Measurements from ENCODE around the gene PPP5C. TPM values are rescaled to one million over a fixed set of nuclear protein-coding genes. Genes with fewer than 3 reads are reported as not detected.

The PPP5C gene
- polyA plus RNA-seq, 3 donors: 9.9 to 76.3 (median 12.6) TPM

DNA sequence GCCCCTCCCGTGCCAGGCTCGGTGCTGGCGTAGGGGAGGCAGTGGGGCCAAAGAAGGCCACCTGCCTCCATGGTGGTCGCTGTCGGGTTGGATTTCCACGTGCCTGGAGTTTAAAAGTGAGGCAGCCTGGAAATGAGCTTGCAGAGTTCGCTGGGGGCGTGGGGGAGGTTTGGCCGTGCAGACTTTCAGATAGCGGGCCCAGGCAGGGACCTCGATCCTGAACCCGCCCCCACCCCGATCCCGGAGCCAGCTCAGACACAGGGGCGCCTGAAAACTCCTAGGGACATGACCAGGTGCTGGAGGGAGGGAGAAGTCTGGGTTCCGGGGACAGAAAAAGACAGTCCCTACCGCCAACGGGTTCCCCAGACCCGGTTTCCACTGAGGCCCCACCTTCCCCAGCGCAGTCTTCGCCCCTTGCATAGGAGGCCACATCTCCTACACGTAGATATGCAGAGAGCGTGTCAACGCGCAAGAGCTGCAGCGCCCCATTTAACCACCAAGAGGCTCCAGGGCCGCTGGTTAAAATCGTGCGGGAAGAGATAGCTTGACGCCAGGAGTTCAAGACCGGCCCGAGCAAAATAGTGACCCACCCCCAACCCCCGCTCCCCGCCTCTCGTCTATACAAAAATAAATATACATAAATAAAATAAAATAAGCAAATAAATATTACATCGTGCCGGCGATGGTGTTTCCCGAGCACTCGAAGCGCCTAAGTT is 58.0 kb downstream of the PPP5C start:
- Histone ChIP-seq H4K20me1 (ENCODE audit: insufficient read depth, low read length) (no peaks in the 10 kb centered on the region), H3K4me1 (ENCODE audit: control insufficient read depth in 1 of 2, insufficient read depth in 2 of 2, low read length in 2 of 2) (peaks cover 14 to 15% of the 10 kb centered on the region in 2 donors), H3K36me3 (replicated peaks in 1 of 2; ENCODE audit: control insufficient read depth in 1 of 2, insufficient read depth in 2 of 2, low read length in 2 of 2) (no peaks in the 10 kb centered on the region), H3K4me3 (replicated peaks in 1 of 3; ENCODE audit: low read depth in 2 of 3, low read length in 3 of 3) (peak overlapping the region in 1 of 3 experiments; percentile 61), H3K4me2 (replicated peaks; ENCODE audit: extremely low read depth, low read length, poor library complexity, severe bottlenecking) (peak overlapping the region; percentile 69), H3K27ac (ENCODE audit: low read depth in 1 of 2, low read length in 2 of 2) (no peak overlapping the region), H3K9me3 (replicated peaks in 1 of 2; ENCODE audit: control insufficient read depth in 1 of 2, insufficient read depth in 1 of 2, low read length in 2 of 2) (peaks cover 0 to 4% of the 10 kb centered on the region in 2 donors), H3K9ac (ENCODE audit: insufficient read depth, low read length, poor library complexity, severe bottlenecking) (peak overlapping the region; percentile 36), H3K27me3 (ENCODE audit: control insufficient read depth in 2 of 2, insufficient read depth in 2 of 2, low read length in 2 of 2) (peaks cover 9 to 59% of the 10 kb centered on the region in 2 donors), H3K79me2 (ENCODE audit: insufficient read depth, low read length) (no peaks in the 10 kb centered on the region), H2AFZ (ENCODE audit: insufficient read depth, low read depth, low read length, poor library complexity, severe bottlenecking) (peak overlapping the region; percentile 71)
- intact Hi-C loops (cut with micrococcal nuclease): loop anchor here (10.0 kb wide), 1 partner anchor 270 kb away; no protein-coding TSS in a partner anchor
- peak overlapping the region in 1 of 7 donors; percentile 8 for H3K27ac Mint-ChIP-seq
- TF ChIP-seq, protein P1, sequence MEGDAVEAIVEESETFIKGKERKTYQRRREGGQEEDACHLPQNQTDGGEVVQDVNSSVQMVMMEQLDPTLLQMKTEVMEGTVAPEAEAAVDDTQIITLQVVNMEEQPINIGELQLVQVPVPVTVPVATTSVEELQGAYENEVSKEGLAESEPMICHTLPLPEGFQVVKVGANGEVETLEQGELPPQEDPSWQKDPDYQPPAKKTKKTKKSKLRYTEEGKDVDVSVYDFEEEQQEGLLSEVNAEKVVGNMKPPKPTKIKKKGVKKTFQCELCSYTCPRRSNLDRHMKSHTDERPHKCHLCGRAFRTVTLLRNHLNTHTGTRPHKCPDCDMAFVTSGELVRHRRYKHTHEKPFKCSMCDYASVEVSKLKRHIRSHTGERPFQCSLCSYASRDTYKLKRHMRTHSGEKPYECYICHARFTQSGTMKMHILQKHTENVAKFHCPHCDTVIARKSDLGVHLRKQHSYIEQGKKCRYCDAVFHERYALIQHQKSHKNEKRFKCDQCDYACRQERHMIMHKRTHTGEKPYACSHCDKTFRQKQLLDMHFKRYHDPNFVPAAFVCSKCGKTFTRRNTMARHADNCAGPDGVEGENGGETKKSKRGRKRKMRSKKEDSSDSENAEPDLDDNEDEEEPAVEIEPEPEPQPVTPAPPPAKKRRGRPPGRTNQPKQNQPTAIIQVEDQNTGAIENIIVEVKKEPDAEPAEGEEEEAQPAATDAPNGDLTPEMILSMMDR (IDR thresholded peaks at IDR 0.05): no peak
- H3K4me1 Mint-ChIP-seq: peaks cover 19% of the 10 kb centered on the region
- H3K36me3 Mint-ChIP-seq: peaks cover 3 to 6% of the 10 kb centered on the region in 2 donors
- H3K27me3 Mint-ChIP-seq (ENCODE audit: low read depth in 3 of 3): peaks cover 70 to 82% (median 72%) of the 10 kb centered on the region in 3 donors
- H3K9me3 Mint-ChIP-seq: peaks cover 0 to 12% (median 3%) of the 10 kb centered on the region in 7 donors
- peak overlapping the region in 1 of 2 donors; percentile 91 for H3K4me3 Mint-ChIP-seq
- WGBS (ENCODE audit: insufficient coverage): 17% methylated on average over 27 of the region's 41 CpGs
- no peak for DNase-seq

DNA sequence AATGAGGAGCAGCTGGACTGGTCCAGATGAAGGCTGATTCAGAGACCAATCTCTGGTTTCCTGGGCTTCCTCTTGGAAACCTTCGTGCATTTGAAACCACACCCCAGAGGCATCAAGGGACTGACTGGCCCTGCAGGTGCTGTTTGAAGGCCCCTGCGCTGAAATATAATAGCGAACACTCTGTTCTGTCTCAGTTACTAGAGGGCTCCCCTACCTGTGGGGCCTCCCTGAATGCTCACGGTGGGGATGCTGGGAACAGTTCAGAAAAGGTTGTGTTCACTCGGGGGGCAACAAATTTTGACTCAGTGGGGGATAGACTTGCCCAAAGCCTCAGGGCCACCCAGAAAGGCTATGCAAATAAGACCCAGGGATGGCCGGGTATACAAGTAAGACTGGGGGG is 60.1 kb downstream of the PPP5C start:
- Histone ChIP-seq H3K36me3 (replicated peaks in 1 of 2; ENCODE audit: control insufficient read depth in 1 of 2, insufficient read depth in 2 of 2, low read length in 2 of 2) (no peaks in the 10 kb centered on the region), H3K79me2 (ENCODE audit: insufficient read depth, low read length) (no peaks in the 10 kb centered on the region), H4K20me1 (ENCODE audit: insufficient read depth, low read length) (no peaks in the 10 kb centered on the region), H3K4me3 (replicated peaks in 1 of 3; ENCODE audit: low read depth in 2 of 3, low read length in 3 of 3) (no peak overlapping the region), H3K9me3 (replicated peaks in 1 of 2; ENCODE audit: control insufficient read depth in 1 of 2, insufficient read depth in 1 of 2, low read length in 2 of 2) (peaks cover 0 to 4% of the 10 kb centered on the region in 2 donors), H3K27ac (ENCODE audit: low read depth in 1 of 2, low read length in 2 of 2) (no peak overlapping the region), H3K4me1 (ENCODE audit: control insufficient read depth in 1 of 2, insufficient read depth in 2 of 2, low read length in 2 of 2) (peaks cover 14 to 15% of the 10 kb centered on the region in 2 donors), H3K4me2 (replicated peaks; ENCODE audit: extremely low read depth, low read length, poor library complexity, severe bottlenecking) (no peak overlapping the region), H3K9ac (ENCODE audit: insufficient read depth, low read length, poor library complexity, severe bottlenecking) (no peak overlapping the region), H3K27me3 (ENCODE audit: control insufficient read depth in 2 of 2, insufficient read depth in 2 of 2, low read length in 2 of 2) (peaks cover 9 to 73% of the 10 kb centered on the region in 2 donors), H2AFZ (ENCODE audit: insufficient read depth, low read depth, low read length, poor library complexity, severe bottlenecking) (no peak overlapping the region)
- intact Hi-C loops (cut with micrococcal nuclease): loop anchor here (10.0 kb wide), 1 partner anchor 268 kb away; no protein-coding TSS in a partner anchor
- H3K4me1 Mint-ChIP-seq: peaks cover 19% of the 10 kb centered on the region
- no peak for DNase-seq
- H3K27me3 Mint-ChIP-seq (ENCODE audit: low read depth in 3 of 3): peaks cover 84 to 89% (median 87%) of the 10 kb centered on the region in 3 donors
- peaks cover 0 to 12% (median 3%) of the 10 kb centered on the region in 7 donors for H3K9me3 Mint-ChIP-seq
- WGBS (ENCODE audit: insufficient coverage): 35% methylated on average over 5 of the region's 6 CpGs
- TF ChIP-seq, protein P1 (IDR thresholded peaks at IDR 0.05): no peak
- H3K27ac Mint-ChIP-seq: no peak overlapping the region
- peaks cover 3 to 6% of the 10 kb centered on the region in 2 donors for H3K36me3 Mint-ChIP-seq
- H3K4me3 Mint-ChIP-seq: peak overlapping the region in 1 of 2 donors; percentile 67
